BJ (cell line): Measurements from ENCODE around the gene MICAL1. TPM values are rescaled to one million over a fixed set of nuclear protein-coding genes. Genes with fewer than 3 reads are reported as not detected.

Experiments
- CTCF ChIA-PET: fragments of 350-600 bp; formaldehyde crosslinking; extraction: SDS; loops from one replicate; lab custom pipeline; 2021; ENCODE audit warnings: antibody characterized with exemption, inconsistent platforms; lab: Yijun Ruan, JAX
- POLR2A ChIA-PET: fragments of 300-600 bp; sonication (Branson Sonifier 250); formaldehyde crosslinking; extraction: SDS; loops from one replicate; lab custom pipeline; 2021; ENCODE audit warnings: antibody characterized with exemption; lab: Charles Lee
- DNase-seq: peaks from one replicate; pipeline ENCODE4 v3.0.0-alpha.2; 2011; ENCODE audit warnings: low read depth
- H3K27me3 ChIP-seq: 2 replicates; pipeline ENCODE4 v1.6.0; 2011; ENCODE audit warnings: low read length; ENCODE audit not compliant: control insufficient read depth, insufficient read depth
- H3K36me3 ChIP-seq: 2 replicates; pipeline ENCODE4 v1.5.1; 2011; ENCODE audit warnings: low read length; ENCODE audit not compliant: control insufficient read depth, insufficient read depth
- H3K4me3 ChIP-seq: 2 replicates; pipeline ENCODE4 v1.5.1; 2011; ENCODE audit warnings: low read depth, mild to moderate bottlenecking, control low read depth, low read length
- CTCF ChIP-seq: IDR thresholded peaks from 2 replicates; pipeline ENCODE4 v1.5.1; 2011; ENCODE audit warnings: low read depth, mild to moderate bottlenecking, control low read depth, inconsistent platforms, low read length, moderate library complexity; ENCODE audit not compliant: insufficient read depth
- polyA plus RNA-seq: library from polyadenylated mRNA; depleted of rRNA; stranded (reverse); fragments of >200 nt; gene quantifications from 2 replicates; pipeline ENCODE4 v1.2.3, GENCODE V29; 2011

MICAL1 gene
- polyA plus RNA-seq, 1 experiment = 84.6 TPM

- no peak for TF ChIP-seq CTCF
- POLR2A ChIA-PET = no interaction called here
- CTCF ChIA-PET = no interaction called here
- Histone ChIP-seq H3K36me3 (peaks cover 44% of the 10 kb centered on the region), H3K27me3 (no peaks in the 10 kb centered on the region), H3K4me3 (no peak overlapping the region)
- DNase-seq = no peak
Measured at GRCh38 chr6:109448615-109449014, 7.0 kb downstream of the MICAL1 start.

- Histone ChIP-seq H3K27me3 (no peaks in the 10 kb centered on the region), H3K36me3 (peaks cover 43% of the 10 kb centered on the region), H3K4me3 (no peak overlapping the region)
- DNase-seq = no peak
- ChIA-PET CTCF (no interaction called here), POLR2A (no interaction called here)
- TF ChIP-seq CTCF = no peak
Measured at GRCh38 chr6:109447878-109448555, 7.6 kb downstream of the MICAL1 start.

DNA sequence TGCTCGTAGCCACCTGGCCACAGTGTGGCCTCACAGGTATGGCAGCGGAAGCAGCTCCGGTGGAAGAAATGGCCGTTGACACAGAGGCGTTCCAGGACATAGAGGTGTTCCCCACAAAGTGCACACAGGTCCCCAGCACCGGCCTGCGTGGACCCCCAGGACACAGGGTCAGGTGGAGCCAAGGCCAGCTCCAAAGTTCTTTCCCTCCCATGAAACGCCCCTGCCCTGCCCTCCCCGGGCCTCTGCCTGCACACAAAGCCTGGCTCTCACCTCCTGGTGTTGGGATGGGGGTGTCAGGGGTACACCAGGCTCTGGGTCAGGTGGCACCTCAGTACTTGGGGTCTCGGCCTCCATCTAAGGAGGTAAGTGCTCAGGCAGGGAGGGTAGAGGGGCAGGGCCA, 8.5 kb downstream of the MICAL1 start:
- ChIA-PET POLR2A (no interaction called here), CTCF (no interaction called here)
- TF ChIP-seq CTCF = no peak
- Histone ChIP-seq H3K27me3 (no peaks in the 10 kb centered on the region), H3K4me3 (no peak overlapping the region), H3K36me3 (peaks cover 47% of the 10 kb centered on the region)
- no peak for DNase-seq

DNA sequence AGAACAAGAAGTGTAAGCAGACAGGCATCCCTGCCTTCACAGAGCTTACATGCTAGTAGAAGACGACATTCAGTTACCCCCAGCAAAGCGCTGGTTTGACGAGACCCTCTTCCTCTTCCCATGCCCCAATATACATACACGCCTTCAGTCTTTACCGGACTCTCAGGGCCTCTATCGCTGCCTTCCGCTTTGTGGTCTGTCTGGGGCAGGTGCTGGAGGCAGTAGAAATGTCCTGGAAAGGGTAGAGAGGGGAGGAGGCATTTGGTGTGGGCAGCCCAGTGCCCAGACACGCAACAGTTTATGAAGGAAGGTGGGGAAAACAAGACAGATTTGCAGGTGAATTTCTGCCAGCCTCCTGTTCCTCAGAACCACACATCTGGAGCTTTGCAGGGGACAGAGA, 9.0 kb downstream of the MICAL1 start:
- Histone ChIP-seq H3K4me3 (no peak overlapping the region), H3K27me3 (no peaks in the 10 kb centered on the region), H3K36me3 (peaks cover 43% of the 10 kb centered on the region)
- POLR2A ChIA-PET = no interaction called here
- CTCF ChIA-PET = no interaction called here
- DNase-seq = no peak
- no peak for TF ChIP-seq CTCF

- H3K36me3 ChIP-seq = peaks cover 40% of the 10 kb centered on the region
- H3K4me3 ChIP-seq = no peak overlapping the region
- CTCF ChIA-PET = interaction anchor here (2.0 kb wide), 1 partner anchor 8 kb away, joined by 7 read pairs; no protein-coding TSS in a partner anchor
- no peak for TF ChIP-seq CTCF
- POLR2A ChIA-PET = no interaction called here
- H3K27me3 ChIP-seq = no peaks in the 10 kb centered on the region
- DNase-seq = no peak
Measured at GRCh38 chr6:109446072-109446471, 9.5 kb downstream of the MICAL1 start.
